ENCODE data around the gene CD300H. TPM values are rescaled to one million over a fixed set of nuclear protein-coding genes. Genes with fewer than 3 reads are reported as not detected.
"Not testable (repeated sequence)": the region's sequence is repeated elsewhere in the genome, so short reads cannot be mapped to it uniquely, and the experiment has no call there.

CD300H gene
- polyA plus RNA-seq, 1 experiment = not detected

DNA sequence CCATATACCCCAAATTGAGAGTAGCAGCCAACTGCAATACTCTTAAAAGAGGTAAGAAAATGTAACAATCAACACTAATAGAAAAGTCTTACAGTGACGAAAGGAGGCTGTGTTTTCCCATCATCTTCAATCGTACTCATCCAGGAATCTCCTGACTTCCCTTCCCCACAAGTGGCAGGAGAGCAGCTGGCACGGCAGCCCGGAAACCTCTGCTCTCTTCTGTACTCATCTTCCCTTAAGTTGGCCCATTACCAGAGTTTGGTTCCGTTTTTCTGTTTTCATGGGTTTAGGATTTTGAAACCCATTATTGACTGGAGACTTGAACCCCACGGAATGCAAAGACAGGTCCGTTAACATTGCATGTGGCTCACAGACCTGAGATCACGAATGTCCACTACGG lies 11.7 kb upstream of the CD300H start:
- no peak for DNase-seq (ENCODE audit: low read depth, low spot score)
- ChIA-PET POLR2A (no interaction called here), CTCF (no interaction called here)
- Histone ChIP-seq H3K27ac (ENCODE audit: low read depth, low read length) (no peak overlapping the region), H3K4me3 (ENCODE audit: low read depth, low read length) (no peak overlapping the region), H3K27me3 (ENCODE audit: control insufficient read depth, insufficient read depth, low read length) (no peaks in the 10 kb centered on the region), H3K9me3 (ENCODE audit: control insufficient read depth, insufficient read depth, low read length) (peaks cover 27% of the 10 kb centered on the region)
- TF ChIP-seq CTCF (IDR thresholded peaks at IDR 0.05; ENCODE audit: low read depth, low read length) = no peak

DNA sequence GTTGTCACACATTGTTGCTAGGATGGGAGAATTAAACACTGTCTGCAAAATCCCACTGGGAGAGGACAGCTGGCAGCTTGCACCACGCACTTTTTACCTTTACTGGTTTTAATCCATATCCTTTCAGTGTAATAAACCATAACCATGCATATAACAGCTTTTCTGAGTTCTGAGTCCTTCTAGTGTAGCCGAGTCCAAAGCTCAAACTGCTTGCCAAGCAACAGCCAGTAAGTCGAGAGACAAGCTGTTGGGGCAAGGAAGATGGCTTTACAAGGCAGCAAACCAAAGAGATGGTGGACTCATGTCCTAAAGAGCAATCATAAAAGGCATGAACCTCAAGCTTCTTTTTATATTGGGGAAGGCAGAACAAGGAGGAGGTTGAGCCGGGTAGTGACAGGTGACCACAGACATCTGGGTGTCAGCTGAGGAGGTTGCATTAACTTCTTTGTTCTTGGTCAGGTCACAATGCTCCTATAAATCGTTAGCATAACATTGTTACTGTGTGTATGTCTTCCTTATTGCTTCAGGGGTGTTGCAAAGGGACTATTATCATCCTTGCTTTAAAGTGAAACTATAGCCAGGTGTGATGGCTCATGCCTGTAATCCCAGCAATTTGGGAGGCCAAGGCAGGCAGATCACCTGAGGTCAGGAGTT lies 7.3 kb upstream of the CD300H start:
- no peak for TF ChIP-seq CTCF (IDR thresholded peaks at IDR 0.05; ENCODE audit: low read depth, low read length)
- CTCF ChIA-PET = no interaction called here
- no peak overlapping the region for H3K27ac ChIP-seq (ENCODE audit: low read depth, low read length)

GRCh38 chr17:74573635-74574034 lies 6.3 kb upstream of the CD300H start:
- H3K4me3 ChIP-seq (ENCODE audit: low read depth, low read length); H3K27ac ChIP-seq (ENCODE audit: low read depth, low read length); DNase-seq (ENCODE audit: low read depth, low spot score); H3K27me3 ChIP-seq (ENCODE audit: control insufficient read depth, insufficient read depth, low read length); POLR2A ChIA-PET; CTCF ChIA-PET: not testable (repeated sequence)
- peaks cover 16% of the 10 kb centered on the region for H3K9me3 ChIP-seq (ENCODE audit: control insufficient read depth, insufficient read depth, low read length)

More for the DNA sequence above, 7.3 kb upstream of the CD300H start:
- Histone ChIP-seq H3K27me3 (ENCODE audit: control insufficient read depth, insufficient read depth, low read length) (no peaks in the 10 kb centered on the region), H3K9me3 (ENCODE audit: control insufficient read depth, insufficient read depth, low read length) (peaks cover 12% of the 10 kb centered on the region), H3K4me3 (ENCODE audit: low read depth, low read length) (no peak overlapping the region)
- POLR2A ChIA-PET = no interaction called here
- DNase-seq (ENCODE audit: low read depth, low spot score) = no peak

DNA sequence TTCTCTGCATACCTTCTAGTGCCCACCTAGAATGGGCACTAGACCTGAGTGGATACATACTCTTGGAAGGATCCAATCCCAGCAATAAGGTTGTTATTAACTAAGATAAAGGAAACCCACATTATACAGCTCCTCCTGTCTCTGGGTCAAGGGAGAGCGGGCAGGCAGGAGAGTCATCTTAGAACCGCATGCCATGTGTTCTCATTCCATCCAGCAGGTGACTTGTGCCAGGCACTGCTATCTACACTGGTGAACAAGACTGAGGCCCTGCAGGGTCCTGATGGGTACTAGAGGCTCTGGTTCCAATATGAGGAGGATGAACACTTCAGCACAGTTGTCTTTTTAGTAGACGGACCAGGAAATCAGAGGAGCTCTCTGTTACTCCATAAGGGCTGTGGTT lies 5.9 kb upstream of the CD300H start:
- Histone ChIP-seq H3K27me3 (ENCODE audit: control insufficient read depth, insufficient read depth, low read length) (no peaks in the 10 kb centered on the region), H3K27ac (ENCODE audit: low read depth, low read length) (no peak overlapping the region), H3K9me3 (ENCODE audit: control insufficient read depth, insufficient read depth, low read length) (peaks cover 19% of the 10 kb centered on the region), H3K4me3 (ENCODE audit: low read depth, low read length) (no peak overlapping the region)
- no peak for TF ChIP-seq CTCF (IDR thresholded peaks at IDR 0.05; ENCODE audit: low read depth, low read length)
- POLR2A ChIA-PET = no interaction called here
- DNase-seq (ENCODE audit: low read depth, low spot score) = no peak
- CTCF ChIA-PET = no interaction called here

DNA sequence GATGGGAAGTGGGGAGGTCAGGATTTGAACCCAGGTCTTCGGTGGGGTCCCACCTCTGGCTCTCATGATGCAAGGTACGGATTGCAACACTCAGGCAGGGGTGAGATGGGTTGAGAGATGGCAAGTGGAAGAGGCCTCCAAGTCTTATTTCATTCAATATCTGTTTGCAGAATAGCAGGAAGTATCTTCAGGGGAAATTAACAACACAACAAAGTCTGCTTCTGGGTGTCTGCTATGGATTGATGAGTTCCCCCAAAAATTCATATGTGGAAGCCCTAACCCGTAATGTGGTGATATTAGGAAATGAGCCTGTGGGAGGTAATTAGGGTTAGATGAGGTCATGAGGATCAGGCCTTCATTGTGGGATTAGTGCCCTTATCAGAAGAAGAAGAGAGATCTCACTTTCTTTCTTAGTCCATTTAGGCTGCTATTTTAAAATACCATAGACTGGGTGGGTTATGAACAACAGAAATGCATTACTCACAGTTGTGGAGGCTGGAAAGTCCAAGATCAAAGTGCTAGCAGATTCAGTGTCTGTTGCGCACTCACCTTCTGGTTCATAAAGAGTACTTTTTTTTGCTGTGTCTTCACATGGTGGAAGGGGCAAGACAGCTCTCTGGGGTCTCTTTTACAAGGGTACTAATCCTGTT lies 4.4 kb upstream of the CD300H start:
- H3K27ac ChIP-seq (ENCODE audit: low read depth, low read length) = no peak overlapping the region
- peaks cover 27% of the 10 kb centered on the region for H3K9me3 ChIP-seq (ENCODE audit: control insufficient read depth, insufficient read depth, low read length)
- TF ChIP-seq CTCF (IDR thresholded peaks at IDR 0.05; ENCODE audit: low read depth, low read length) = no peak
- DNase-seq (ENCODE audit: low read depth, low spot score) = no peak
- no peak overlapping the region for H3K4me3 ChIP-seq (ENCODE audit: low read depth, low read length)
- CTCF ChIA-PET = no interaction called here
- H3K27me3 ChIP-seq (ENCODE audit: control insufficient read depth, insufficient read depth, low read length) = no peaks in the 10 kb centered on the region
- POLR2A ChIA-PET = no interaction called here
